ENCODE data around the gene RNF141.

Gene RNF141

GRCh38 chr11:10568486-10568941, 27.5 kb upstream of the RNF141 start, which contains the start of gene LYVE1:
TSS of gene LYVE1 (minus strand) at chr11:10568665. CDS start at chr11:10568532, 133 bp downstream.
- Mint-ChIP-seq H3K4me3 (no peak within 1 kb of the TSS), H3K9me3 (no peaks in the 10 kb centered on the region), H3K27ac (no peak within 1 kb of the TSS), H3K36me3 (ENCODE audit: low read depth) (no peaks in the 10 kb centered on the region), H3K4me1 (ENCODE audit: low read depth) (no peaks in the 10 kb centered on the region), H3K27me3 (ENCODE audit: low read depth) (peaks cover 20% of the 10 kb centered on the region)

DNA sequence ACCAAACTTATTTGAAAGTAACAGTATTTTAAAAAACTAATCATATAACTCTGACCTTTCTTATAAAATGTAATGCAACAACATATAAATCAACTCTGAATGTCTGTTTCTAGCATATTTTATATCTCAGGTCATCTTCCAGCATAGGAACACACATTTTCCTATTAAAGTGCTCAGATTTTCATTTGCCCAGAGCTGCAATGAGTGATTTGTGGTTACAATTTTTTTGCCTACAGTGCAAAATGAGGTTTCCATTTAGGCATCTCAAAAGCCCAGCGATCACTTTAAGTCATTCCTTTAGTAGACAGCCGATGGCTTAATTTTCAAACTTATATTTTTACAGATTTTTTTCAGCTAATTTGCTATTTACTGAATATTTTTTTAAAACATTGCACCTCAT, 26.5 kb upstream of the RNF141 start:
- no peaks in the 10 kb centered on the region for H3K4me1 Mint-ChIP-seq (ENCODE audit: low read depth)
- no peak overlapping the region for H3K27ac Mint-ChIP-seq
- no peaks in the 10 kb centered on the region for H3K36me3 Mint-ChIP-seq (ENCODE audit: low read depth)
- H3K9me3 Mint-ChIP-seq = no peaks in the 10 kb centered on the region
- peaks cover 19% of the 10 kb centered on the region for H3K27me3 Mint-ChIP-seq (ENCODE audit: low read depth)
- no peak overlapping the region for H3K4me3 Mint-ChIP-seq

DNA sequence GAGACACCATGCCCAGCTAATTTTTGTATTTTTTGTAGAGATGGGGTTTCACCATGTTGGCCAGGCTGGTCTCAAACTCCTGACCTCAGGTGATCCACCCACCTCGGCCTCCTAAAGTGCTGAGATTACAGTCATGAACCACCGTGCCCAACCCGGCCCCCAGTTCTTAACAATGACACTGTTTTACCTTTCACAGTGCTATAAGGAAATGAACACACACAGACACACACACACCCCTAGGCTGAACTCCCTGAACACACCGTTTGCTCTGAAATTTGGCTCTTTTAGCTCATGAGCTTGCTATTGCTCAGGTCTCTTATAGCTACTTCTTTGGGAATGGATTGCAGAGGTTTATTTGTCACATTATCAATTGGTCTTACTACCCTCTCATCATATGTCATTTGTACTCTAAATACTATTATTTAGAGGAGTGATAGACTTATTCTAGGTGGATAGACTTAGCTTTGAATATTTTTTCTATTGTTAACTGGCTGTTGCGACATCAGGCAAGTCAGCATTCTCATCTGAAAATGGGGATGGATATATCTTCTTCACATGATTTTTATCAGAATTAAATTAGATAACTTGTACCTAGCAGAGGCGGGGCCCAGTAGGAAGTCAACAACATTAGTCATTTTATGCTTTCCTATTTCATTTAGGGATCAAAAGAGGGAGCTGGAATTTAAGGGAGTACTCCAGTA, 25.4 kb upstream of the RNF141 start:
- no peaks in the 10 kb centered on the region for H3K36me3 Mint-ChIP-seq (ENCODE audit: low read depth)
- peaks cover 16% of the 10 kb centered on the region for H3K27me3 Mint-ChIP-seq (ENCODE audit: low read depth)
- H3K4me1 Mint-ChIP-seq (ENCODE audit: low read depth) = no peaks in the 10 kb centered on the region
- no peaks in the 10 kb centered on the region for H3K9me3 Mint-ChIP-seq
- H3K4me3 Mint-ChIP-seq = no peak overlapping the region
- H3K27ac Mint-ChIP-seq = no peak overlapping the region

DNA sequence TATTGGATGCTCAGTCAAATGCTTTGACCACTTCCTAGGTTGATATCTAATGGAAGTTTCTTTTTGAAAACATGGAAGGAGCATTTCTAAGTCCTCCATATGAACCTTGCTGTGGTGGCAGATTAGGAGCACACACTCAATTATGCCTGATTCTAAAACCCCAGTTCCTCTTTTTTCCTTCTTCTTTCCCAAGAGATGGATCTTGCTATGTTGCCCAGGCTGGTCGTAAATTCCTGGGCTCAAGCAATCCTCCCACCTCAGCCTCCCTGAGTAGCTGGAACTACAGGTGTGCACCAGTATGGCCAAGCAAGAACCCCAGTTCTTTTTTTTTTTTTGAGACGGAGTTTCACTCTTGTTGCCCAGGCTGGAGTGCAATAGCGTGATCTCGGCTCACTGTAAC, 24.5 kb upstream of the RNF141 start:
- H3K4me3 Mint-ChIP-seq = no peak overlapping the region
- peaks cover 17% of the 10 kb centered on the region for H3K27me3 Mint-ChIP-seq (ENCODE audit: low read depth)
- no peak overlapping the region for H3K27ac Mint-ChIP-seq
- no peaks in the 10 kb centered on the region for H3K36me3 Mint-ChIP-seq (ENCODE audit: low read depth)
- H3K9me3 Mint-ChIP-seq = no peaks in the 10 kb centered on the region
- no peaks in the 10 kb centered on the region for H3K4me1 Mint-ChIP-seq (ENCODE audit: low read depth)

GRCh38 chr11:10564696-10565318, 23.8 kb upstream of the RNF141 start:
- Mint-ChIP-seq H3K27me3 (ENCODE audit: low read depth) (peaks cover 17% of the 10 kb centered on the region), H3K4me1 (ENCODE audit: low read depth) (no peaks in the 10 kb centered on the region), H3K27ac (no peak overlapping the region), H3K9me3 (no peaks in the 10 kb centered on the region), H3K4me3 (no peak overlapping the region), H3K36me3 (ENCODE audit: low read depth) (no peaks in the 10 kb centered on the region)

DNA sequence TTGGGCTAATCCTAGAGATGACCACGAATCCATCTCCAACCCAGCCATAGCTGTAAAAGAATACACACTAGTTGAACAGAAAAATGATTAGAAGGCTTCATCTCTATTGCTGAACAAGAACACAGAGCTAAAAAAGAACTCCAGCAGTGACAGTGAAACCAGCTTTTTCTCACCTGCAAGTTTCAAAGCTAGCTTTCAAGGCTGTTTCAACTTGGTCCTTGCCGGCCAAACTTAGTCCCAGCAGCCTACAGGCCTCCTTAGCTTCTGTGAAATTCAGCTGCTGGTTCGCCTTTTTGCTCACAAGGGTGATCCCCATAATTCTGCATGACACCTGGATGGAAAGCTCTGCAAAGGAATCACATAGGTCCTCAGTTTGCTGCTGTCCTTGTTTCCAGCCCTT, 23.0 kb upstream of the RNF141 start:
- Mint-ChIP-seq H3K27me3 (ENCODE audit: low read depth) (peaks cover 17% of the 10 kb centered on the region), H3K27ac (no peak overlapping the region), H3K4me1 (ENCODE audit: low read depth) (no peaks in the 10 kb centered on the region), H3K4me3 (no peak overlapping the region), H3K9me3 (no peaks in the 10 kb centered on the region), H3K36me3 (ENCODE audit: low read depth) (no peaks in the 10 kb centered on the region)

DNA sequence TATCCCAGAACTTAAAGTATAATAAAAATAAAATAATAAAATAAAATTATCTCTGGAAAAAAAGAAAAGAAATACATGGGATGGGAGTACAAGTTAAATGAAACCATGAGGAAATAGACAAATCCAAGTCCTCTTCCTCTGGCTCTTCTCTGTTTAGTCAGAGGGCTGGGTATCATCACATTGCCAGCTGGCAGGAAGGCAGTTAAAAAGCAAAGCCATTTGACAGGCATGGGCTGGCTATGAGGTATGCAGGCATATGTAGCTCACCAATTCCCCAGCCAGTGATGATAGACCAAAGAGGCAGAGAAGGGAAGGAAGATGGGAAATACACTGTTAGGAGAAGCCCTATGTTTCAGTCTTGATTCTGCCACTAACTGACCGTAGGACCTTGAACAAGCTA, 21.0 kb upstream of the RNF141 start:
- Mint-ChIP-seq H3K4me1 (ENCODE audit: low read depth) (no peaks in the 10 kb centered on the region), H3K36me3 (ENCODE audit: low read depth) (no peaks in the 10 kb centered on the region), H3K9me3 (no peaks in the 10 kb centered on the region), H3K4me3 (no peak overlapping the region), H3K27me3 (ENCODE audit: low read depth) (peaks cover 13% of the 10 kb centered on the region), H3K27ac (no peak overlapping the region)

- Mint-ChIP-seq H3K4me1 (ENCODE audit: low read depth) (no peaks in the 10 kb centered on the region), H3K27ac (no peak overlapping the region), H3K9me3 (no peaks in the 10 kb centered on the region), H3K36me3 (ENCODE audit: low read depth) (no peaks in the 10 kb centered on the region), H3K4me3 (no peak overlapping the region), H3K27me3 (ENCODE audit: low read depth) (peaks cover 17% of the 10 kb centered on the region)
These were observed 20.2 kb upstream of the RNF141 start for GRCh38 chr11:10561043-10561818.

GRCh38 chr11:10558288-10558687, 17.3 kb upstream of the RNF141 start:
- H3K27ac Mint-ChIP-seq = no peak overlapping the region
- H3K9me3 Mint-ChIP-seq = no peaks in the 10 kb centered on the region
- no peaks in the 10 kb centered on the region for H3K36me3 Mint-ChIP-seq (ENCODE audit: low read depth)
- no peaks in the 10 kb centered on the region for H3K4me1 Mint-ChIP-seq (ENCODE audit: low read depth)
- no peak overlapping the region for H3K4me3 Mint-ChIP-seq
- H3K27me3 Mint-ChIP-seq (ENCODE audit: low read depth) = peaks cover 19% of the 10 kb centered on the region

DNA sequence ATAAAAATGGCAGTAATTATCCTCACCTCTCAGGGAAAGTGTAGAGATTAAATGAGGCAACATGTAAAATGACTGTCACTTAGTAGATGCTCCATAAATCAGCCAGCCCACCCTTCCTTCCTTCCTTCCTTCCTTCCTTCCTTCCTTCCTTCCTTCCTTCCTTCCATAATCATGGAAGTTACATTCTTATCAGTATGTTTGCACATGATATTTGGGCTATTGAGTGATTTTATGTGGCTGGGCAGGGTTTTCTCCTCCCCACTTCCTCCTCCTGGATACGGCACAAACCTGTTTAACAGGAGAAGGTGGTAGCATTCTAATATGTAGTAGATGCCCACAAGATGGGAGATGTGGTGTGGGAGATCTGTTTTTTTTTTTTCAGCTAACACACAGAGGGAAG, 15.6 kb upstream of the RNF141 start:
- H3K9me3 Mint-ChIP-seq = peaks cover 3% of the 10 kb centered on the region
- no peak overlapping the region for H3K27ac Mint-ChIP-seq
- peaks cover 17% of the 10 kb centered on the region for H3K27me3 Mint-ChIP-seq (ENCODE audit: low read depth)
- H3K4me1 Mint-ChIP-seq (ENCODE audit: low read depth) = no peaks in the 10 kb centered on the region
- H3K4me3 Mint-ChIP-seq = no peak overlapping the region
- no peaks in the 10 kb centered on the region for H3K36me3 Mint-ChIP-seq (ENCODE audit: low read depth)

GRCh38 chr11:10551845-10552352, 10.9 kb upstream of the RNF141 start:
- Mint-ChIP-seq H3K4me3 (no peak overlapping the region), H3K9me3 (peaks cover 3% of the 10 kb centered on the region), H3K36me3 (ENCODE audit: low read depth) (no peaks in the 10 kb centered on the region), H3K27me3 (ENCODE audit: low read depth) (peaks cover 39% of the 10 kb centered on the region), H3K27ac (no peak overlapping the region), H3K4me1 (ENCODE audit: low read depth) (no peaks in the 10 kb centered on the region)

- Mint-ChIP-seq H3K9me3 (peaks cover 3% of the 10 kb centered on the region), H3K27ac (no peak overlapping the region), H3K4me1 (ENCODE audit: low read depth) (no peaks in the 10 kb centered on the region), H3K27me3 (ENCODE audit: low read depth) (peaks cover 35% of the 10 kb centered on the region), H3K36me3 (ENCODE audit: low read depth) (no peaks in the 10 kb centered on the region), H3K4me3 (no peak overlapping the region)
These were observed 10.3 kb upstream of the RNF141 start for GRCh38 chr11:10551290-10551592.

GRCh38 chr11:10550503-10551289, 9.7 kb upstream of the RNF141 start:
- peaks cover 3% of the 10 kb centered on the region for H3K9me3 Mint-ChIP-seq
- H3K36me3 Mint-ChIP-seq (ENCODE audit: low read depth) = no peaks in the 10 kb centered on the region
- H3K27me3 Mint-ChIP-seq (ENCODE audit: low read depth) = peaks cover 32% of the 10 kb centered on the region
- no peak overlapping the region for H3K27ac Mint-ChIP-seq
- no peaks in the 10 kb centered on the region for H3K4me1 Mint-ChIP-seq (ENCODE audit: low read depth)
- no peak overlapping the region for H3K4me3 Mint-ChIP-seq
